ENCODE data around the gene KCNG2.

The KCNG2 gene

DNA sequence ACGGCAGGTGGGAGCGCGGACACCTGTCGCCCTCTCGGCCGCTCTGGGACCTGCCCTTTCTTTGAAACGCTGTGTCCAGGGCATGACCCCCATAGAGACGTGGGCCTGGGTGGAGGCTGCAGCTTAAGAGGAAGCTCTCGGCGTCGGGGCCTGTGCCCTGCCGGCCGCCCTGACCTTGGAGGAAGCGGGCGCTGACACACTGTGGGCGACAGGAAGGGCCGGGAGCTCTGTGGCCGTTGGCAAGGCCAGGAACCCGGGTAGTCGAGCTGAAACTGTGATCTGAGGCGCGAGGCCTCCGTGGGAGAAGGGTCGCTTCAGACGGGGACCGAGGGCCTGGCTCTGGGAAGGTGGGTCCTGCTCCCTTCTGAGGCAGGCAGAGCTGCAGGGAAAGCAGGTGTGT is 28.2 kb downstream of the KCNG2 start:
- no peak for TF ChIP-seq CTCF (IDR thresholded peaks at IDR 0.05; ENCODE audit: insufficient read depth, low read length, missing control alignments)
- ChIA-PET POLR2A (no interaction called here), CTCF (no interaction called here)
- no peak for DNase-seq (ENCODE audit: low read depth, low spot score)
- H3K4me3 ChIP-seq (ENCODE audit: low read depth, low read length): no peak overlapping the region

- no peak for TF ChIP-seq CTCF (IDR thresholded peaks at IDR 0.05; ENCODE audit: insufficient read depth, low read length, missing control alignments)
- POLR2A ChIA-PET: no interaction called here
- CTCF ChIA-PET: no interaction called here
- no peak overlapping the region for H3K4me3 ChIP-seq (ENCODE audit: low read depth, low read length)
- DNase-seq (ENCODE audit: low read depth, low spot score): no peak
Measured at GRCh38 chr18:79826966-79827365, 29.2 kb downstream of the KCNG2 start.

GRCh38 chr18:79828258-79828657 is 30.5 kb downstream of the KCNG2 start:
- POLR2A ChIA-PET: no interaction called here
- CTCF ChIA-PET: no interaction called here
- no peak for TF ChIP-seq CTCF (IDR thresholded peaks at IDR 0.05; ENCODE audit: insufficient read depth, low read length, missing control alignments)
- H3K4me3 ChIP-seq (ENCODE audit: low read depth, low read length): no peak overlapping the region
- no peak for DNase-seq (ENCODE audit: low read depth, low spot score)

- H3K4me3 ChIP-seq (ENCODE audit: low read depth, low read length): no peak overlapping the region
- TF ChIP-seq CTCF (IDR thresholded peaks at IDR 0.05; ENCODE audit: insufficient read depth, low read length, missing control alignments): no peak
- DNase-seq (ENCODE audit: low read depth, low spot score): no peak
- ChIA-PET POLR2A (no interaction called here), CTCF (no interaction called here)
Measured at GRCh38 chr18:79829136-79829854, 31.6 kb downstream of the KCNG2 start.

DNA sequence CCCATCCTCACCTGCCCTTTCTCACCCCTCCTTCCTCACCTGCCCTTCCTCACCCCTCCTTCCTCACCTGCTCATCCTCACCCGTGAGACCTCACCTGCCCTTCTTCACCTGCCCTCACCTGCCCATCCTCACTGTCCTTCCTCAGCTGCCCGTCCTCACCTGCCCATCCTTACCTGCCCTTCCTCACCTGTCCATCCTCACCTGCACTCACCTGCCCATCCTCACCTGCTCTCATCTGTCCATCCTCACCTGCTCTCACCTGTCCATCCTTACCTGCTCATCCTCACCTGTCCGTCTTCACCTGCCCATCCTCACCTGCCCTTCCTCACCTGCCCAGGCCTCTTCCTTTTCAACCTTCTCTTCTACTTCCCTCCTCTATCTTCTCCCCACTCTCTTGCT is 34.4 kb downstream of the KCNG2 start:
- no peak overlapping the region for H3K4me3 ChIP-seq (ENCODE audit: low read depth, low read length)
- no peak for TF ChIP-seq CTCF (IDR thresholded peaks at IDR 0.05; ENCODE audit: insufficient read depth, low read length, missing control alignments)
- ChIA-PET CTCF (no interaction called here), POLR2A (no interaction called here)
- DNase-seq (ENCODE audit: low read depth, low spot score): no peak

- CTCF ChIA-PET: no interaction called here
- H3K4me3 ChIP-seq (ENCODE audit: low read depth, low read length): no peak overlapping the region
- POLR2A ChIA-PET: no interaction called here
- no peak for TF ChIP-seq CTCF (IDR thresholded peaks at IDR 0.05; ENCODE audit: insufficient read depth, low read length, missing control alignments)
- DNase-seq (ENCODE audit: low read depth, low spot score): no peak
Measured at GRCh38 chr18:79834834-79835233, 37.1 kb downstream of the KCNG2 start.
